SK-N-SH (cell line): ENCODE measurements around the gene ACTL8. TPM values are rescaled to one million over a fixed set of nuclear protein-coding genes. Genes with fewer than 3 reads are reported as not detected.

Experiments
- CTCF ChIA-PET: fragments of 300-600, 350-600 bp; formaldehyde crosslinking; extraction: SDS; loops from one replicate; lab custom pipeline; 2021; lab: Yijun Ruan, JAX
- POLR2A ChIA-PET: fragments of 350-600 bp; sonication (Branson Sonifier 250); formaldehyde crosslinking; extraction: SDS; loops from one replicate; lab custom pipeline; 2020; ENCODE audit warnings: antibody characterized with exemption, inconsistent platforms; lab: Yijun Ruan, JAX
- DNase-seq: peaks from one replicate; pipeline ENCODE4 v3.0.0; 2012
- H2AFZ ChIP-seq: fragments of 200-600 bp; sonication (generic); 2 replicates; pipeline ENCODE4 v1.8.1; 2016; ENCODE audit warnings: antibody characterized with exemption, mild to moderate bottlenecking, low read depth
- H3F3A ChIP-seq: fragments of 200-600 bp; sonication (generic); replicated peaks from 2 replicates; pipeline ENCODE3; 2016; ENCODE audit warnings: antibody characterized with exemption, mild to moderate bottlenecking; ENCODE audit not compliant: insufficient read depth
- H3K27ac ChIP-seq, 2 experiments: fragments of 200-500 bp in 1 of 2; fragments of 200-600 bp in 1 of 2; sonication (Bioruptor generic) in 1 of 2; sonication (generic), shearing (Covaris generic) in 1 of 2; 2 replicates each; pipeline versions ENCODE4 v1.5.1 to v1.6.1; 2014 to 2016; ENCODE audit warnings: low read depth in 2 of 2, inconsistent platforms in 1 of 2, low read length in 1 of 2, mild to moderate bottlenecking in 1 of 2, mixed read lengths in 1 of 2
- H3K27me3 ChIP-seq: fragments of 200-600 bp; sonication (generic), shearing (Covaris generic); 2 replicates; pipeline ENCODE4 v1.6.1; 2016; ENCODE audit warnings: mixed run types; ENCODE audit not compliant: insufficient read depth
- H3K36me3 ChIP-seq, 2 experiments: fragments of 200-500 bp in 1 of 2; fragments of 200-600 bp in 1 of 2; sonication (Bioruptor generic) in 1 of 2; sonication (generic) in 1 of 2; replicated peaks in 1 of 2; 2 replicates each; pipeline versions ENCODE3 to v1.5.1; 2014 to 2016; ENCODE audit warnings: low read length in 1 of 2, mild to moderate bottlenecking in 1 of 2; ENCODE audit not compliant: insufficient read depth in 2 of 2, control insufficient read depth in 1 of 2
- H3K4me1 ChIP-seq, 2 experiments: fragments of 200-500 bp in 1 of 2; fragments of 200-600 bp in 1 of 2; sonication (Bioruptor generic) in 1 of 2; sonication (generic), shearing (Covaris generic) in 1 of 2; 2 replicates each; pipeline versions ENCODE4 v1.5.1 to v1.6.1; 2014 to 2016; ENCODE audit warnings: low read depth in 1 of 2, low read length in 1 of 2, mixed run types in 1 of 2; ENCODE audit not compliant: insufficient read depth in 2 of 2, control insufficient read depth in 1 of 2
- H3K4me2 ChIP-seq: fragments of 200-600 bp; sonication (generic), shearing (Covaris generic); 2 replicates; pipeline ENCODE4 v1.6.1; 2017; ENCODE audit warnings: mixed run types
- H3K4me3 ChIP-seq, 2 experiments: fragments of 200-500 bp in 1 of 2; fragments of 200-600 bp in 1 of 2; sonication (Bioruptor generic) in 1 of 2; sonication (generic), shearing (Covaris generic) in 1 of 2; 2 replicates each; pipeline versions ENCODE4 v1.5.1 to v1.8.1; 2014 to 2016; ENCODE audit warnings: low read depth in 2 of 2, inconsistent platforms in 1 of 2, low read length in 1 of 2, mild to moderate bottlenecking in 1 of 2, mixed read lengths in 1 of 2, moderate library complexity in 1 of 2
- H3K79me2 ChIP-seq: fragments of 200-600 bp; sonication (generic); 2 replicates; pipeline ENCODE4 v1.8.1; 2017; ENCODE audit warnings: mild to moderate bottlenecking; ENCODE audit not compliant: insufficient read depth
- H3K9ac ChIP-seq: fragments of 200-600 bp; sonication (generic); 2 replicates; pipeline ENCODE4 v1.6.1; 2017; ENCODE audit warnings: mixed run types
- H3K9me2 ChIP-seq: fragments of 200-600 bp; sonication (generic); 2 replicates; pipeline ENCODE4 v1.6.1; 2017; ENCODE audit warnings: mixed run types
- H3K9me3 ChIP-seq: fragments of 200-600 bp; sonication (generic); 2 replicates; pipeline ENCODE4 v1.6.1; 2017; ENCODE audit warnings: mixed run types, mild to moderate bottlenecking, moderate library complexity
- H4K20me1 ChIP-seq: fragments of 200-600 bp; sonication (generic); 2 replicates; pipeline ENCODE4 v1.6.1; 2017; ENCODE audit warnings: mild to moderate bottlenecking, mixed run types; ENCODE audit not compliant: insufficient read depth
- CHD2 ChIP-seq: fragments of 150-350 bp; IDR thresholded peaks from 2 replicates; pipeline ENCODE4 v1.6.1; 2018; ENCODE audit warnings: low read length; ENCODE audit not compliant: partially characterized antibody
- EP300 ChIP-seq, 2 experiments: IDR thresholded peaks; 2 replicates each; pipeline versions ENCODE4 v1.4.0 to v1.6.1; 2012; ENCODE audit warnings: borderline replicate concordance in 1 of 2, low read depth in 1 of 2, low read length in 1 of 2
- FOSL2 ChIP-seq: IDR thresholded peaks from 2 replicates; pipeline ENCODE4 v1.4.0; 2012; ENCODE audit warnings: low read depth, mild to moderate bottlenecking, moderate library complexity, borderline replicate concordance
- FOXJ3 ChIP-seq: sonication (generic); formaldehyde crosslinking; IDR thresholded peaks from 2 replicates; pipeline ENCODE4 v1.5.1; 2020; ENCODE audit warnings: mild to moderate bottlenecking, missing genetic modification reagents
- GABPA ChIP-seq: IDR thresholded peaks from 2 replicates; pipeline ENCODE4 v1.4.0; 2012; ENCODE audit warnings: low read depth, mild to moderate bottlenecking
- JUND ChIP-seq: IDR thresholded peaks from 2 replicates; pipeline ENCODE4 v1.4.0; 2012
- MXI1 ChIP-seq: IDR thresholded peaks from 2 replicates; pipeline ENCODE4 v1.6.1; 2012; ENCODE audit warnings: mild to moderate bottlenecking, low read depth, low read length, improper control_type of control experiment
- RFX5 ChIP-seq: IDR thresholded peaks from 2 replicates; pipeline ENCODE4 v1.6.1; 2012; ENCODE audit warnings: mild to moderate bottlenecking, improper control_type of control experiment, low read length
- RXRA ChIP-seq: IDR thresholded peaks from 2 replicates; pipeline ENCODE4 v1.4.0; 2012; ENCODE audit warnings: low read depth, mild to moderate bottlenecking, borderline replicate concordance
- SIN3A ChIP-seq: IDR thresholded peaks from 2 replicates; pipeline ENCODE4 v1.6.1; 2012; ENCODE audit warnings: low read depth, mild to moderate bottlenecking, low read length, moderate library complexity, borderline replicate concordance
- SMC3 ChIP-seq: IDR thresholded peaks from 2 replicates; pipeline ENCODE4 v1.6.1; 2012; ENCODE audit warnings: low read depth, low read length, improper control_type of control experiment
- TAF1 ChIP-seq: IDR thresholded peaks from 2 replicates; pipeline ENCODE4 v1.6.1; 2012; ENCODE audit warnings: low read depth, mild to moderate bottlenecking, low read length, moderate library complexity, borderline replicate concordance
- TCF12 ChIP-seq: IDR thresholded peaks from 2 replicates; pipeline ENCODE4 v1.4.0; 2012
- WGBS: methylation state at CpG from one replicate; pipeline ENCODE4 v1.1.6; 2017; ENCODE audit warnings: low lambda C conversion rate; 5-methylcytosine and 5-hydroxymethylcytosine counted together
- polyA plus RNA-seq, 3 experiments: library from polyadenylated mRNA; depleted of rRNA; stranded (reverse); fragments of >200 nt; gene quantifications; 2 replicates each; pipeline ENCODE4 v1.2.3, GENCODE V29; 2012
- TF ChIP-seq, protein P1 (sequence below): fragments of 150-350 bp; IDR thresholded peaks from 2 replicates; pipeline ENCODE4 v1.6.1; 2016; ENCODE audit warnings: mild to moderate bottlenecking, low read depth, low read length
- TF ChIP-seq, protein P2 (sequence below): IDR thresholded peaks from 2 replicates; pipeline ENCODE4 v1.6.1; 2012; ENCODE audit warnings: mild to moderate bottlenecking, low read depth, low read length, moderate library complexity
- TF ChIP-seq, protein P3 (sequence below): IDR thresholded peaks from 2 replicates; pipeline ENCODE4 v1.4.0; 2012; ENCODE audit warnings: low read depth, borderline replicate concordance

The ACTL8 gene
- polyA plus RNA-seq, 1 of the 3 experiments (the other 2 are of a cell fraction): 0.05 TPM

DNA sequence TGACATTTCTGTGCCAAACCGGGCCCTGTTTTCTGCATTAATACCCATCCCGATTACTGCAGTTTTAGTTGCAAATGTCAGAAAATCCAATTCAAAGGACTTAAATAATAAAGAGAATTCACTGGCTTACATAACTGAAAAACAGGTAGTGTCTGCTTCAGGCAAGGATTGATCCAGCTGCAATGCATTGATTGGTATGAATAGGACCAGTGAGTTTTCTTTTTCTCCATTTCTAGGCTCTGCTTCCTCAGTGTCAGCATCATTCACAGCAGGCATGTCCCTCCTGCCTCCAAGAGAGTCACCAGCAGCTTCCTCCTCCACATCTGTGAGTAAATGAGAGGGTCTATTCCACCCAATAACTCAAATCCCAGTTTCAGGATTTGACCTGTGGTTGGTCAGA, 33.7 kb upstream of the ACTL8 start:
- POLR2A ChIA-PET: interaction anchor here (0.6 kb wide), 1 partner anchor 124 kb away, joined by 3 read pairs; no protein-coding TSS in a partner anchor
- CTCF ChIA-PET: interaction anchor here (1.0 to 3.5 kb wide), 4 partner anchors 32 to 860 kb away, joined by 3 to 11 read pairs (median 4); no protein-coding TSS in a partner anchor

More for the DNA sequence above, 33.7 kb upstream of the ACTL8 start:
- no peak overlapping the region for H3K4me3 ChIP-seq
- no peaks in the 10 kb centered on the region for H4K20me1 ChIP-seq
- no peak overlapping the region for H2AFZ ChIP-seq
- no peak for DNase-seq
- 94% methylated on average over 2 of the region's 2 CpGs for WGBS
- H3K79me2 ChIP-seq: no peaks in the 10 kb centered on the region
- no peaks in the 10 kb centered on the region for H3K9me3 ChIP-seq
- no peaks in the 10 kb centered on the region for H3K4me1 ChIP-seq
- no peaks in the 10 kb centered on the region for H3K9me2 ChIP-seq
- H3F3A ChIP-seq: no peaks in the 10 kb centered on the region
- no peak overlapping the region for H3K4me2 ChIP-seq
- TF ChIP-seq, protein P1, sequence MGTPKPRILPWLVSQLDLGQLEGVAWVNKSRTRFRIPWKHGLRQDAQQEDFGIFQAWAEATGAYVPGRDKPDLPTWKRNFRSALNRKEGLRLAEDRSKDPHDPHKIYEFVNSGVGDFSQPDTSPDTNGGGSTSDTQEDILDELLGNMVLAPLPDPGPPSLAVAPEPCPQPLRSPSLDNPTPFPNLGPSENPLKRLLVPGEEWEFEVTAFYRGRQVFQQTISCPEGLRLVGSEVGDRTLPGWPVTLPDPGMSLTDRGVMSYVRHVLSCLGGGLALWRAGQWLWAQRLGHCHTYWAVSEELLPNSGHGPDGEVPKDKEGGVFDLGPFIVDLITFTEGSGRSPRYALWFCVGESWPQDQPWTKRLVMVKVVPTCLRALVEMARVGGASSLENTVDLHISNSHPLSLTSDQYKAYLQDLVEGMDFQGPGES: no peak
- TF ChIP-seq SMC3: no peak
- TF ChIP-seq EP300 (IDR thresholded peaks at IDR 0.05; ENCODE audit: borderline replicate concordance in 1 of 2, low read depth in 1 of 2, low read length in 1 of 2): no peak
- TF ChIP-seq, protein P2, sequence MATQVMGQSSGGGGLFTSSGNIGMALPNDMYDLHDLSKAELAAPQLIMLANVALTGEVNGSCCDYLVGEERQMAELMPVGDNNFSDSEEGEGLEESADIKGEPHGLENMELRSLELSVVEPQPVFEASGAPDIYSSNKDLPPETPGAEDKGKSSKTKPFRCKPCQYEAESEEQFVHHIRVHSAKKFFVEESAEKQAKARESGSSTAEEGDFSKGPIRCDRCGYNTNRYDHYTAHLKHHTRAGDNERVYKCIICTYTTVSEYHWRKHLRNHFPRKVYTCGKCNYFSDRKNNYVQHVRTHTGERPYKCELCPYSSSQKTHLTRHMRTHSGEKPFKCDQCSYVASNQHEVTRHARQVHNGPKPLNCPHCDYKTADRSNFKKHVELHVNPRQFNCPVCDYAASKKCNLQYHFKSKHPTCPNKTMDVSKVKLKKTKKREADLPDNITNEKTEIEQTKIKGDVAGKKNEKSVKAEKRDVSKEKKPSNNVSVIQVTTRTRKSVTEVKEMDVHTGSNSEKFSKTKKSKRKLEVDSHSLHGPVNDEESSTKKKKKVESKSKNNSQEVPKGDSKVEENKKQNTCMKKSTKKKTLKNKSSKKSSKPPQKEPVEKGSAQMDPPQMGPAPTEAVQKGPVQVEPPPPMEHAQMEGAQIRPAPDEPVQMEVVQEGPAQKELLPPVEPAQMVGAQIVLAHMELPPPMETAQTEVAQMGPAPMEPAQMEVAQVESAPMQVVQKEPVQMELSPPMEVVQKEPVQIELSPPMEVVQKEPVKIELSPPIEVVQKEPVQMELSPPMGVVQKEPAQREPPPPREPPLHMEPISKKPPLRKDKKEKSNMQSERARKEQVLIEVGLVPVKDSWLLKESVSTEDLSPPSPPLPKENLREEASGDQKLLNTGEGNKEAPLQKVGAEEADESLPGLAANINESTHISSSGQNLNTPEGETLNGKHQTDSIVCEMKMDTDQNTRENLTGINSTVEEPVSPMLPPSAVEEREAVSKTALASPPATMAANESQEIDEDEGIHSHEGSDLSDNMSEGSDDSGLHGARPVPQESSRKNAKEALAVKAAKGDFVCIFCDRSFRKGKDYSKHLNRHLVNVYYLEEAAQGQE: no peak
- TF ChIP-seq FOXJ3 (CRISPR knock-in tag): no peak
- TF ChIP-seq, protein P3, sequence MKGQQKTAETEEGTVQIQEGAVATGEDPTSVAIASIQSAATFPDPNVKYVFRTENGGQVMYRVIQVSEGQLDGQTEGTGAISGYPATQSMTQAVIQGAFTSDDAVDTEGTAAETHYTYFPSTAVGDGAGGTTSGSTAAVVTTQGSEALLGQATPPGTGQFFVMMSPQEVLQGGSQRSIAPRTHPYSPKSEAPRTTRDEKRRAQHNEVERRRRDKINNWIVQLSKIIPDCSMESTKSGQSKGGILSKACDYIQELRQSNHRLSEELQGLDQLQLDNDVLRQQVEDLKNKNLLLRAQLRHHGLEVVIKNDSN: no peak
- no peak for TF ChIP-seq TAF1
- TF ChIP-seq RXRA: no peak
- TF ChIP-seq SIN3A: no peak
- no peak for TF ChIP-seq FOSL2
- no peak for TF ChIP-seq GABPA
- TF ChIP-seq MXI1: no peak
- TF ChIP-seq JUND: no peak
- no peak for TF ChIP-seq TCF12
- TF ChIP-seq RFX5: no peak
- TF ChIP-seq CHD2: no peak
- H3K27me3 ChIP-seq: no peaks in the 10 kb centered on the region
- H3K27ac ChIP-seq: no peak overlapping the region
- no peak overlapping the region for H3K9ac ChIP-seq
- no peaks in the 10 kb centered on the region for H3K36me3 ChIP-seq
